HFFc6 (cell line): ENCODE data around the gene PPFIBP1. TPM values are rescaled to one million over a fixed set of nuclear protein-coding genes. Genes with fewer than 3 reads are reported as not detected.

Source experiments
- DNase-seq: peaks from one replicate; pipeline ENCODE4 v3.0.0-alpha.2; 2018
- H3K27ac Mint-ChIP-seq: 2 replicates; pipeline ENCODE4 v1.8.0; 2020; ENCODE audit warnings: mild to moderate bottlenecking, mixed read lengths
- H3K27me3 Mint-ChIP-seq: 2 replicates; pipeline ENCODE4 v1.8.0; 2021; ENCODE audit warnings: mild to moderate bottlenecking, moderate library complexity, mixed read lengths; ENCODE audit not compliant: insufficient read depth
- H3K36me3 Mint-ChIP-seq: 2 replicates; pipeline ENCODE4 v1.8.0; 2021; ENCODE audit warnings: low read depth, mixed read lengths
- H3K4me1 Mint-ChIP-seq: 2 replicates; pipeline ENCODE4 v1.8.0; 2020; ENCODE audit warnings: low read depth, mixed read lengths
- H3K4me3 Mint-ChIP-seq: 2 replicates; pipeline ENCODE4 v1.8.0; 2020; ENCODE audit warnings: mild to moderate bottlenecking, moderate library complexity, mixed read lengths
- H3K9me3 Mint-ChIP-seq: 2 replicates; pipeline ENCODE4 v1.8.0; 2020; ENCODE audit warnings: mild to moderate bottlenecking, mixed read lengths
- CTCF ChIP-seq: fragments of 200-600 bp; sonication (generic); IDR thresholded peaks from 2 replicates; pipeline ENCODE4 v1.5.0; 2021; ENCODE audit warnings: antibody characterized with exemption, mild to moderate bottlenecking
- total RNA-seq, 6 experiments: library from RNA; stranded (reverse); fragmentation: NEBNext Ultra II Directional; extraction: Animal tissue kit (Norgen Biotek cat#: 25700); gene quantifications; 2 replicates in 1 of 6; 3 replicates in 5 of 6; pipeline ENCODE4 v1.2.3, GENCODE V29; 2021

Gene PPFIBP1
- total RNA-seq, 6 experiments from 2014 or later, result 79.1 to 104 (median 92.0) TPM

- H3K4me1 Mint-ChIP-seq, result peaks cover 39% of the 10 kb centered on the region
- no peak for TF ChIP-seq CTCF
- no peaks in the 10 kb centered on the region for H3K9me3 Mint-ChIP-seq
- DNase-seq, result no peak
- H3K27ac Mint-ChIP-seq, result no peak overlapping the region
- H3K4me3 Mint-ChIP-seq, result no peak overlapping the region
- H3K36me3 Mint-ChIP-seq, result no peaks in the 10 kb centered on the region
- H3K27me3 Mint-ChIP-seq, result no peaks in the 10 kb centered on the region; the same call in none of the 2 replicates
Measured at GRCh38 chr12:27517961-27518665, 5.9 kb upstream of the PPFIBP1 start.

- peaks cover 6% of the 10 kb centered on the region for H3K36me3 Mint-ChIP-seq
- H3K4me1 Mint-ChIP-seq, result peaks cover 41% of the 10 kb centered on the region
- no peaks in the 10 kb centered on the region for H3K9me3 Mint-ChIP-seq
- no peak for DNase-seq
- no peak for TF ChIP-seq CTCF
- H3K27ac Mint-ChIP-seq, result peak overlapping the region; percentile 70
- peak overlapping the region; percentile 58 for H3K4me3 Mint-ChIP-seq
- H3K27me3 Mint-ChIP-seq, result no peaks in the 10 kb centered on the region; the same call in none of the 2 replicates
Measured at GRCh38 chr12:27521066-27521465, 2.9 kb upstream of the PPFIBP1 start.

- no peak for DNase-seq
- Mint-ChIP-seq H3K27me3 (no peaks in the 10 kb centered on the region; the same call in none of the 2 replicates), H3K27ac (peak overlapping the region; percentile 35; the same call in 1 of the 2 replicates), H3K36me3 (peaks cover 8% of the 10 kb centered on the region), H3K4me3 (no peak overlapping the region), H3K4me1 (peaks cover 46% of the 10 kb centered on the region), H3K9me3 (no peaks in the 10 kb centered on the region)
- TF ChIP-seq CTCF, result no peak
Measured at GRCh38 chr12:27521981-27522380, 2.0 kb upstream of the PPFIBP1 start.

- TF ChIP-seq CTCF, result no peak
- Mint-ChIP-seq H3K9me3 (no peaks in the 10 kb centered on the region), H3K36me3 (peaks cover 14% of the 10 kb centered on the region), H3K4me1 (peaks cover 55% of the 10 kb centered on the region), H3K27me3 (no peaks in the 10 kb centered on the region; the same call in none of the 2 replicates), H3K4me3 (peak overlapping the region; percentile 94), H3K27ac (peak overlapping the region; percentile 85)
- DNase-seq, result peak; percentile 6
Measured at GRCh38 chr12:27523305-27523641, 733 bp upstream of the PPFIBP1 start.

DNA sequence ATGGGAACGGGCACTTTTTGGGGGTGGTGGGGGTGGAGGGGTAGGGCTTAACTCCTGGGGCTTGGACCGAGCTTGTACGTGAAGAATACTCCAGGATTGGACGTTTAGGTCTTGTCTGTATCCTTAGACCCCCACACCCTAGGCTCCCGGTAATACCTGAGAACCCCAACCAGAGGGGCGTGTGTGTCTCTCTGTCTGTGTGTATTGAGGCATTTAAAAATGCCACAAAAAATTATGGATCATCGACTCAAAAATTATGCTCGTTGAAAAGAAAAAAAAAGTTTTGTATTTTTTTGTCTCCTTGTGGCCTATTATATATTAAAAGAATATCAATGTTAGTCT is 459 bp downstream of the PPFIBP1 start:
- H3K27ac Mint-ChIP-seq, result peak overlapping the region; percentile 85
- H3K9me3 Mint-ChIP-seq, result no peaks in the 10 kb centered on the region
- no peak; the same call in 1 of the 2 replicates for TF ChIP-seq CTCF
- peaks cover 64% of the 10 kb centered on the region for H3K4me1 Mint-ChIP-seq
- H3K36me3 Mint-ChIP-seq, result peaks cover 22% of the 10 kb centered on the region
- DNase-seq, result no peak
- H3K27me3 Mint-ChIP-seq, result no peaks in the 10 kb centered on the region; the same call in none of the 2 replicates
- peak overlapping the region; percentile 94 for H3K4me3 Mint-ChIP-seq
